ENCODE results near the gene ZNF226. TPM values are rescaled to one million over a fixed set of nuclear protein-coding genes. Genes with fewer than 3 reads are reported as not detected.

The ZNF226 gene
- polyA plus RNA-seq, 2 donors: 10.0 to 11.5 TPM

Other genes with a start within 250 kb of the ZNF226 start
- 1 to 10 TPM; 3.0 to 3.2 TPM for gene ZNF45, start 229.8 kb upstream of the ZNF226 start, polyA plus RNA-seq
- gene ZNF221, start 213.9 kb upstream of the ZNF226 start, polyA plus RNA-seq: 1 to 10 TPM in 1 of 2 donors, under 1 TPM in 1; 0.42 to 1.2 TPM
- 1 to 10 TPM; 2.9 to 3.4 TPM for gene ZNF155, start 180.9 kb upstream of the ZNF226 start, polyA plus RNA-seq
- 1 to 10 TPM; 1.1 to 1.4 TPM for gene ZNF230, start 162.1 kb upstream of the ZNF226 start, polyA plus RNA-seq
- 1 to 10 TPM; 1.4 to 1.6 TPM for gene ZNF222, start 139.7 kb upstream of the ZNF226 start, polyA plus RNA-seq
- 1 to 10 TPM; 2.6 to 3.5 TPM for gene ZNF223, start 113.1 kb upstream of the ZNF226 start, polyA plus RNA-seq
- under 1 TPM; 0.32 to 0.67 TPM for gene ZNF284, start 92.9 kb upstream of the ZNF226 start, polyA plus RNA-seq
- 10 to 100 TPM in 1 of 2 donors, 1 to 10 TPM in 1; 6.6 to 10.6 TPM for gene ZNF224, start 70.7 kb upstream of the ZNF226 start, polyA plus RNA-seq
- under 1 TPM; 0.81 to 0.92 TPM for gene ZNF225, start 51.7 kb upstream of the ZNF226 start, polyA plus RNA-seq
- gene ZNF234, start 23.5 kb upstream of the ZNF226 start, polyA plus RNA-seq: 1 to 10 TPM; 2.0 to 2.4 TPM
- gene ZNF227, start 47.4 kb downstream of the ZNF226 start, polyA plus RNA-seq: 1 to 10 TPM; 2.2 to 3.0 TPM
- under 1 TPM; 0.11 to 0.29 TPM for gene ZNF233, start 94.8 kb downstream of the ZNF226 start, polyA plus RNA-seq
- 1 to 10 TPM; 1.2 to 2.5 TPM for gene ZNF235, start 139.9 kb downstream of the ZNF226 start, polyA plus RNA-seq
- gene ZNF112, start 191.6 kb downstream of the ZNF226 start, polyA plus RNA-seq: 1 to 10 TPM in 1 of 2 donors, under 1 TPM in 1; 0.90 to 1.1 TPM
- gene ZNF285, start 236.5 kb downstream of the ZNF226 start, polyA plus RNA-seq: under 1 TPM; 0.64 to 0.65 TPM